GM21717 (cell line): Measurements from ENCODE around the gene IRF5.

ENCODE experiments used
- ATAC-seq: cut with Tn5 transposase; IDR thresholded peaks from one replicate; pipeline ENCODE4 v1.9.1; 2021; ENCODE audit warnings: mild to moderate bottlenecking, moderate library complexity; ENCODE audit not compliant: unreplicated experiment

IRF5 gene, protein sequence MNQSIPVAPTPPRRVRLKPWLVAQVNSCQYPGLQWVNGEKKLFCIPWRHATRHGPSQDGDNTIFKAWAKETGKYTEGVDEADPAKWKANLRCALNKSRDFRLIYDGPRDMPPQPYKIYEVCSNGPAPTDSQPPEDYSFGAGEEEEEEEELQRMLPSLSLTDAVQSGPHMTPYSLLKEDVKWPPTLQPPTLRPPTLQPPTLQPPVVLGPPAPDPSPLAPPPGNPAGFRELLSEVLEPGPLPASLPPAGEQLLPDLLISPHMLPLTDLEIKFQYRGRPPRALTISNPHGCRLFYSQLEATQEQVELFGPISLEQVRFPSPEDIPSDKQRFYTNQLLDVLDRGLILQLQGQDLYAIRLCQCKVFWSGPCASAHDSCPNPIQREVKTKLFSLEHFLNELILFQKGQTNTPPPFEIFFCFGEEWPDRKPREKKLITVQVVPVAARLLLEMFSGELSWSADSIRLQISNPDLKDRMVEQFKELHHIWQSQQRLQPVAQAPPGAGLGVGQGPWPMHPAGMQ

DNA sequence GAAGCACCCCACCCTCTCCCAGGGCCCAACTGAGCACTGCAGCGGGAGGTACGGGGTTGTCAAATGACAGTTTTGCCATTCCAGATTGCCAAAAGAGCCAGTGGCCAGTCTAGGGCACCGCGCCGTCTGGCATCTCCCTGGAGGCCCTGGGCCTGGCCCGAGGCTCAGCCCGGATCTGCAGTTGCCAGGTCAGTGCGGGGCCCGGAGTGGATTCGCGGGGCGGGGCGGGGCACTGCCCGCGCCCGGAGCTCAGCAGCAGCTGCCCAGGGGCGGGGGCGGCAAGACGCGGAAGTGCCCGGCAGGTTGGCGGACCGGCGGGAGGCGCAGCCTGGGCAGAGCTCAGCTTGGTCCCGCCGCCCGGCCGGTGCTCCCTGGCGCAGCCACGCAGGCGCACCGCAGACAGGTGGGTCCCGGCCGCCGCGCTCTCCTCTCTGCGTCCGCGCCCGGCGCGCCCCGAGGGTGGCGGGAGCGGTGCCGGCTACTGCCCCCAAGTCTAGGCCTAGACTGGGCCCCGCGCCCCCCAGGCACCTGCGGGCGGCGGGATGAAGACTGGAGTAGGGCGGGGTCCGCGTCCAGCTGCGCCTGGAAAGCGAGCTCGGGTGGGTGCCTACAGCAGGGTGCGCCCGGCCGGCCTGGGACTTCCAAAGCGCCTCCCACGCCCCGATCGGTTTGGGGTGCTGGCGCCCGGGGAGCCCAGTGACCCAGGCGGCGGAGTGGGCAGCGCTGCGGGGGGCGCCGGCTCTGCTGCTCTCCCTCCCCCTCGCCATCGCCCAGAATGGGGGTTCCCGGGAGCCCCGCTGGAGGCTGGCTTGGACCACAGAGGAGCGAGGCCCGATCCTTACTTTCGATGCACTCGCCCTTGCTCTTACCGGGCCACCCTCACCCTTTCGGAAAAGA, at the start of gene IRF5:
Gene IRF5 (plus strand): TSS at position 281 of the 897 bp plus-strand sequence. CDS start 4,155 bp downstream, outside the sequence.
- no peak for ATAC-seq

DNA sequence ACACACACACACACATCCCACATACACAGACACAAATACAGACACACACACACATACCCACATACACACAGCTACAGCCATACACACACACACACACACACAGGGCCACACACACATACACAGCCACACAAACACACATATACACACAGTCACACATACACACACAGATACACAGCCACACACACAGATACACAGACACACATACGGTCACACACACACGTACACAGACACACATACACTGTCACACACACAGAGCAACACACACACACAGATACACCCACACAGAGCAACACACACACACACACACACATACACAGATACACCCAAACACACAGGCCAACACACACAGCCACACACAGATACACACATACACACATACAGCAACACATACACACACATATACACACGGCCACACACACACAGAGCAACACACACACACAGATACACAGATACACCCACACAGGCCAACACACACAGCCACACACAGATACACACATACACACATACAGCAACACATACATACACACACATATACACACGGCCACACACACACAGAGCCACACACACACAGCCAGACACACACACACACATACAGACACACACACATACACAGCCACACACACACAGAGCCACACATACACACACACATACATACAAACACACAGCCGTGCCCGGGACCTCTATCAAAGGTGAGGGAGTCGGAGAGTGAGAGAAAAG, 49.5 kb upstream of the IRF5 start:
- no peak for ATAC-seq

DNA sequence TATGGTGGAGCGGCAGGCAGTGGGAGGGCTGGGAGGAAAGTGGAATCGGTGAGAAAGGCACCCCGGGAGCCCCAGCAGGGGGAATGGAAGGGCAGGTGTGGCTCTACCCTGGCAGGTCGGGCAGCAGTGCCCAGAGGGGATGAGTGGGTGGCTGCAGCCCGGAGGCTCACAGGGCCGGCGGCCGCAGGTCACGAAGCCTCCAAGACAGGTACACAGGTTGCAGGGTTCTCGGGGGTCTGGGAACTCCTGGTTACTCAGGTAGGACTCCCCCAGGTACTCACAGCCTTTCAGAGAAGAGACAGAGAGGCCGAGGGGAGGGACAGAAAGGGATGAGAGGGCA, 49.0 kb upstream of the IRF5 start:
- ATAC-seq = no peak

DNA sequence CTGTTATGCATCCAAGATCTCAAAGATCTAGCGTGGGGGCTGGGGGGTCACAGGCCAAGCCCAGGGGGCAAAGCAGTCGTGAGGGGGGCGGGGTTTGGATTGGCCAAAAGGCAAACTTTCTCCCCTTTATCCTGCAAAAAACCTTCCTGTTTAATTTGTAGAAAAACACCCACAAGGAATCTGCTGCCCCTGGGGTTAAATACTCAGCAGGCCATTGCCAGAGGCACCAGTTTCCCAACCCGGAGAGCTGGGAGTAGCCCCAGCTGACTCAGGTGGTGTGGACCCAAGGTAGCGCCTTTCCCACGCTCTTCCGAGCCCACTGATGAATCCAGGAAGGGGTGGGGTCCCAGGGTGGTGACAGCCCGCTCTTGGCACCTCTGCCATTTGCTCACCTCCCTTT, 48.6 kb upstream of the IRF5 start:
- ATAC-seq = no peak

DNA sequence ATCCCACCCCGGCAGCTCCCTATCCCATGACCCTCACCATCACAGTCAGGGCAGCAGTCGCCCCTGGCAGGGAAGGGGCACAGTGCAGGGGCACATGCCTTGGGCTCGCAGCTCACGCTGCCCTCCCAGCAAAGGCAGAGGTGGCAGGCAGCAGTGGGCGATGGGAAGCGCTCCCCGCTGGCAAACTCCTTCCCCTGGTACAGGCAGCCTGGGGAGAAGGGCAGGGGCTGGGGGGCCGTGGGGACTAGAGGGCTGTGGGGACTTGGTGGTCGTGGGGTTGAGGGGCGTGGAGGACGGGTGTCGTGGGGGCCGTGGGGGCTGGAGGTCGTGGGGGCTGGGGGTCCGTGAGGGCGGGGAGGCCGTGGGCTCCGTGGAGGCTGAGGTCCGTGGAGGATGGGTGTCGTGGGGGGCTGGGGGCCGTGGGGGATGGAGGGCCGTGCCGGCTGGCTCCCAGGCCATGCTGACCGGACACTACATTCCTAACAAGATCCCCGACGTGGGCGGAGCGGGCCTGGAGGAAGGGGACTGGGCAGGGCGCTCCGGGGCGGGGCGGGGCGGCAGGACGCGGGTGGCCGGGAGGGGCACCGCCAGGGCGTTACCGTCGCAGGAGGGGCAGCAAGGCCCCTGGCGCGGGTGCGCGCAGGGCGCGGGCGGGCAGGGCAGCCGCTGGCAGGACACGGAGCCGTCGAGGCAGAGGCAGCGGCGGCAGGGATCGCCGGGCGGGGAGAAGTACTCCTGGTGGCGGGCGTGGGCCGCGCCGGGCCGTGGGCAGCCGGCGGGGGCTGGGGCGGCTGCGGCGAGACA, 47.2 kb upstream of the IRF5 start:
- ATAC-seq = no peak

DNA sequence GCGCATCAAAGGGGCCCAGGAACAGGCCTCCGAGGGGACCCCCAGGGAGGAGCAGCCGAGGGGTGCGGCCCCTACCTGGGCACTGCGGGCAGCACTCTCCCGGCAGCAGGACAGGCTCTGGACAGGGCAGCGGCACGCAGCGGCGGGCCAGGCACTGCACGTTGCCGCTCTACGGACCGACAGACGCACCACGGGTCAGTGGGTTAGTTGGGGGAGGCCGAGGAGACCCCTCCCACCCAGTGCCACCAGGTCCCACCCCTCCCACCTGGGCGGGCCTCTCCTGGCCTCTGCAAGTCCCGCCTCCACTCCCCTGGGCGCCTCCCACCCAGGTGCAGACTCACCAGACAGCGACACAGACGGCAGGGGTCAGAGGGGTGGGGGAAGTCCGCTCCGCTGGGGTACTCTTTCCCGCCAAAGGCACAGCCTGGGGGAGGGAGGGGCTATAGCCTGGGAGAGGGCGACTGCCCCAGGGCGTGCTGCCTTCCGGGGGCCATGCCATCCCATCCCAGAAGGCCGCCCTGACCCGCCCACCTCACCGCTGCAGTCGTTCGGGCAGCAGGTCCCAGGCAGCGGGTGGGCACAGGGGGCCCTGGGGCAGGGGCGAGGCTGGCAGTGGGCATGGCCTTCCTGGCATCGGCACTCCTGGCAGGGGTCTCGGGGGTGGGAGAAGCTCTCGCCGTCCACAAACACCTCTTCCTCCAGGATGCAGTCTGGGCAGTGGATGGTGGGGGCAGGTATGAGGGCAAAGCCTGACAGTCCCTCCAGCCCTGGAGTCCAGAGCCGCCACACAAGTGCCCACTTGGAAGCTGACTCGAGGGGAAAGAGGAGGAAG, 46.4 kb upstream of the IRF5 start:
- ATAC-seq = no peak

DNA sequence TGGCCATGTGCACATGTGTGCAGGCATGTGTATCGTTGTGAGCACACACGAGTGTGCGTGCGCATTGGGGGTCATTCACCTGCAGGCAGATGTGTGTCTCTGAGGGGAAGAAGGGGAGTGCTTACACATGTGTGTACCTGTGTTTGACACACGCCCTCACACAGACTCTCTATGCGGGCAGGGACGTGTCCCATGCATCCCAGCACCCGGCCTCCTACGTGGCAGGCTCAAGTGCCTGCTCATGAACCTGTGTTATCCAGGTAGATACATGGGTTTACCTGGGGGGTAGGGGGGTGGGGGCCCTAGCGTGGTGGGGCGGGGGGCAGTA, 45.8 kb upstream of the IRF5 start:
- no peak for ATAC-seq

DNA sequence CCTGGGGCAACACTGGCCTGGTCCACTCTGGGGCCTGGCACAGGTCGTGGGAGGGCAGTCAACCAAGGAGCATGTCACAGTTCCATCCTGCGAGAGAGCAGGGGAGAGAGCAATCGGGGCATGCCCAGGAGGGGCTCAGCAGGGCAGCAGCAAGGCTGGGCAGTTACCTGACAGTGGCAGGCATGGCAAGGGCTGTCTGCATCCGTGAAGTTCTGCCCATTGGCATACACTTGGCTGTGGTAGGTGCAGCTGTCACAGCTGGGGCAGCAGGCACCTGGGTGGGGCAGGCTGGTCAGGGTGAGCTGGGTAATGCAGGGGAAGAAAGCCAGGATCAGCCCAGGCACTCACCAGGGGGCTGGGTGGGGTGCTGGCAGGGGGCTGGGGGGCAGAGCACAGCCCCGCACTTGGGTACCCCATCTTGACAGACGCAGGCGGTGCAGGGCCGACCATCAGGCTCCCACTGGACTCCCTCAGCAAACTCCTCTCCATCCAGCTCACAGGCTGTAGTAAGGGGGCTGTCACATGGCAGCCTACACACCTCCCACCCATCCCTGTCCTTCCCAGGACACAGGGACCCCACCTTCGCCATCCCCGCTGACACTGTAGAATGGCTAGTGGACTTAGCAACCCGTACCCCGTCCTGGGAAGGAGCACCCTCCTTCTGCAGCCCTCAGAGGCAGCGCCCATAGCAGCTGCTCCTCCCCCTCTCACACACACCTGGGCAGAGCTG, 45.0 kb upstream of the IRF5 start:
- ATAC-seq = no peak

DNA sequence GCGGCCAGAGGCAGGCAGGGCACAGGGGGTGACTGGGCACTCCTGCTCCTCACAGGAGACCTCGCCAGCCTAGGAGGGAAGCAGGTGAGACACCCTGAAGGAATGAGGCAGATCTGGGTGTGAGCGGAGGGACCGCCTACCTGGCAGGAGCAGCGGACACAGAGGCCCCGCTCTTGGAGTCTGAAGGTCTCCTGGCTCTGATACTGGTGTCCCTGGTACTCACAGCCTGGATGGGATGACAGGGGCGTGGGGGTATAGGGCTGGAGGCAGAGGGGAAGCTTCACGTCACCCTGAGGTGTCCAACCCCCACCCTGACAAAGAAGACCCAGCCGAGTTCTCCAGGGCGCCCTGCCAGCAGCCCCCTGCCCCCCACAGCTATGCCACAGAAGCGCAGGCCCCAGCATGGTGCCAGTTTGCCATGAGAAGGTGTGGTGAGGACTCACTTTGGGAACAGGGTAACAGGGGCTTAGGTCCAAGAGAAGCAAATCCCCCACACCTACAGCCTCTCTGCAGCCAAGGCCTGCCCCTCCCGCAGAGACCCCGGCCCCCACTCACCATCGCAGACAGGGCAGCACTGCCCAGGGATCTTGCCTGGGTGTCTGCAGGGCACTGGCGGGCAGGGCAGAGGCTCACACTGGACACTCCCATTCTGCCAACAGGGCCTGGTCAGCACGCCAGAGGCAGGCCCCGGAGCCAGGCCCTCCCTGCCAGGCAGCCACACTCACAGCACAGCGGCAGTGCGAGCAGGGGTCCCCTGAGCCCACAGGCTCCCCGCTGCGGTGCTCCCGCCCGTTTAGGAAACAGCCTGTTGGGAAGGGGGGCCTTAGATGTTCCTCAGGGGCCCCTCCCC, 44.3 kb upstream of the IRF5 start:
- no peak for ATAC-seq

DNA sequence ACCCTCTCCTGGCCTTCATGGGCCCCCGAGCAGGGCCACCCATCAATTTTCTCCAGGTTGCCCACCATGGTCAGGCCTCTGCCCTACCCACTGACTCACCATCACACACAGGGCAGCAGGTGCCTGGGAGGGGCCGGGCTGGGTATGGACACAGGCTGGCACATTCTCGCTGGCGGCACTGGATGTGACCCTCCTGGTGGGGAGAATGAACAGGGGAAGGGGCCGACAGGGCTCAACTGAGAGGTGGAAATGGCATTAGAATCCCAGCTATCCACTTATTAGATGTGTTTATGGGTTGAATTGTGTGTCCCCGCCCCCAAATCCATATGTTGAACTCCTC, 43.7 kb upstream of the IRF5 start:
- ATAC-seq = no peak

DNA sequence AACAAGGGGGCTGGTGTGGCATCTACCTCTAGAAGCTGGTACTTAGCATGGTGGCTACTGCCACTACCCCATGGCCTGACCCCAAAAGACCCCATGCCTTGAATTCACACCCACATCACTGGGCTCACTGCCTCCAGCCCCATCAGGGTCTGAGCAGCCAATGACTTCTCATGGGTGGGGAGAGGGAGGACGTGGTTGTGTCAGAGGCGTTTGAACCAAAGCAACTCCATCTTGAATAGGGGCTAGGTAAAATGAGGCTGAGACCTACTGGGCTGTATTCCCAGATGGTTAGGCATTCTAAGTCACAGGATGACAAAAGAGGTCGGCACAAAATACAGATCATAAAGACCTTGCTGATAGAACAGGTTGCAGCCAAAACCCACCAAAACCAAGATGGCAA, 42.4 kb upstream of the IRF5 start:
- no peak for ATAC-seq

DNA sequence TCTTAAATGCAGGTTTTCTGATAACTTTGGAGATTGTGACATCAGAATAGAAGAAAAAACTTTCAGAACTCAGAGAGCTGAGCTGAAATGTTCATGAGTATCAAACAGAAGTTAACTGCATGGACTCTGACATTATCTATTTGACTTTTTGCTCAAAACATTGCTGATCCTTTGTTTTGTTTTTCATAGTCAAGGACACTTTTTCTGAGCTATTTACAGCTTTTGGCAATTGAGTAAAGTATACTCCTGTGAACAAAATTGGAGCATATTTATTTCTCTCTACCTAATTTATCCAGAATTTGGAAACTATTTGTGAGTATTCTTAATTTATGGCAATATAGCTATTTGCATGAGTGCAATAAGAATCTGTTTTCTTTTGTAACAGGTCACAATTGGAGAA, 38.3 kb upstream of the IRF5 start:
- ATAC-seq = no peak

DNA sequence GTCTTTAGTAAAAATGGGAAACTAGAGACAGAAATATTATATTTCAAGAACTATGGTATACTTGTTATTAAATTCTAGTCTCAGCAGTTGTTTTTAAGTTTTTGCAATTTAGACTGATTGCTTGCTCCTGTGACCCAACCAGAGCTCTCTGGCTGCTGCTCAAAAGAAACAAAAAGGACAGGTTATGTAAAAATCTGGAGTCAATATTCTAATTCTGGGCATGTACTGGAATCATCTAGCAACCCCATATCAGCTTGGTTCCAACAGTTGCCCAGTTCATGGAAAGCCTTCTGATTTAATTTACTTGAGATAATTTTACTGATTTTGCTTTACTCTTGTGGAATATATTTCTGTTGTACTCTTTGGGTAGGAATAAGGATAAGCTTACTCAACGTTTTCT, 37.5 kb upstream of the IRF5 start:
- ATAC-seq = no peak

DNA sequence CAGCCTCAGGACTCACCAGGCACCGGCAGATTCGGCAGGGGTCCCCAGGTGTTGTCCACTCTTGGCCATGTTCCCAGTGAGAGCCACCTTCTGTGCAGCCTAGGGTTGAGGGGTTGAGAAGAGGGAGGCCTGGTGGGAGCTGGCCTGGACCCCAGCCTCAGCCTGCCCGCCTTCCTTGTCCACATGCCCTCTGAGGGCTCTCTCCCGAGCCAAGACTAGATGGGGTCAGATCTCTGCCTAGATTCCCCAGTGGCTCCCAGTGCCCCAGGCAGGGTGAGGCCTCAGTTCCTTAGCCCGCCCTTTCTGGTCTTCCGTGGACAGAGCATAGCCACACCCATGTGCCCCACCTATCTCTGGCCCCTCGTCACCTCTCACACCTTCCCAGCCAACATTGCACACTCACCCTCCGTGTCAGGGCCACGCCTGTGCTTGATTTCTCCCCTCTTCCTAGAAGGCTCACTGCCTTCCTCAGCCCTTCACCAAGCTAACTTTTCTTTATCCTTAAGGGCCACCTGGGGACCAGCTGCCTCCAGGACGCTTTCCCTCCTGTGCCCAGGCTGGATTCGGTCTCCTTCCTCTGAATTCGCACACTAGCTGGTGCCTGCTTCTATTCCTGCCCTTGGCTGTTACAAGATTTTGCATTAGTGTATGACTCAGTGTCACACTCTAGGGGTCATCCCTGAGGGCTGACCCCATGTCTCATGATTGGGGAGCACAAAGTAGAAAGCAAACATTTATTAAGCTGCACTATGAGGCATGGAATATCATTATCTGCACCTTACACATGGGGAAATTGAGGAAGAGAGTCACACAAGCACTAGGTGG, 34.8 kb upstream of the IRF5 start:
- ATAC-seq = no peak

DNA sequence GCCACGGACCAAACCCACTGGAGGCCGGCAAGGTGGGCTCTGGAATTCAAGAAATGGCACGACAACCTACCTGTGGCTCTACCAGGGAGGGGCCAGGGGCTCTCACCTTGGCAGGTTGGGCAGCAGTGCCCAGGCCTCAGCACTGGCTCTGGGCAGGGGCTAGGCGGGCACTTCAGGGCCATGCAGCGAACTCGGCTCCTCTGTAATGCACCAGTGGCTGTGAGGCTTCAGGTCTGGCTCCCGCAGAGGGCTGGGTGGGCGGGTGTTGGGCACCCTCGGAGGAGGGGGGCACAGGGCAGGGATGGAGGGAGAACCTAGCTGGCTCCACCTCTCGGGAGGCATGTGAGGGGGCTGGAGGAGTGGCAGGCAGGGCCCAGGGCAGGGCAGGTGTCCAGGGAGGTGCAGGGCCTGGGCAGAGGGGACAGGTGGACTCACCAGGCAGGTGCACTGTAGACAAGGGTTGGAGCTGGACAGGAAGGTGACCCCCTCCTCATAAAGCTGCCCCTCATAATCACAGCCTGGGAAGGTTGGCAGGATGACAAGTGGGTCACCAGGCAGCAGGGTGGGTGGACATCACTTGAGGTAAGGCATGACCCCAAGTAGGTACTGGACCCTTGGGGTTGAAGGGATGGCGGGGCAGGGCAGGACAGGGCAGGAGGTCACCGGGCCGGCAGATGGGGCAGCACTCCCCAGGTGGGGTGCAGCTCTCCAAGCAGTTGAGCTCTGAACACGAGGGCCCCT, 33.9 kb upstream of the IRF5 start:
- no peak for ATAC-seq

DNA sequence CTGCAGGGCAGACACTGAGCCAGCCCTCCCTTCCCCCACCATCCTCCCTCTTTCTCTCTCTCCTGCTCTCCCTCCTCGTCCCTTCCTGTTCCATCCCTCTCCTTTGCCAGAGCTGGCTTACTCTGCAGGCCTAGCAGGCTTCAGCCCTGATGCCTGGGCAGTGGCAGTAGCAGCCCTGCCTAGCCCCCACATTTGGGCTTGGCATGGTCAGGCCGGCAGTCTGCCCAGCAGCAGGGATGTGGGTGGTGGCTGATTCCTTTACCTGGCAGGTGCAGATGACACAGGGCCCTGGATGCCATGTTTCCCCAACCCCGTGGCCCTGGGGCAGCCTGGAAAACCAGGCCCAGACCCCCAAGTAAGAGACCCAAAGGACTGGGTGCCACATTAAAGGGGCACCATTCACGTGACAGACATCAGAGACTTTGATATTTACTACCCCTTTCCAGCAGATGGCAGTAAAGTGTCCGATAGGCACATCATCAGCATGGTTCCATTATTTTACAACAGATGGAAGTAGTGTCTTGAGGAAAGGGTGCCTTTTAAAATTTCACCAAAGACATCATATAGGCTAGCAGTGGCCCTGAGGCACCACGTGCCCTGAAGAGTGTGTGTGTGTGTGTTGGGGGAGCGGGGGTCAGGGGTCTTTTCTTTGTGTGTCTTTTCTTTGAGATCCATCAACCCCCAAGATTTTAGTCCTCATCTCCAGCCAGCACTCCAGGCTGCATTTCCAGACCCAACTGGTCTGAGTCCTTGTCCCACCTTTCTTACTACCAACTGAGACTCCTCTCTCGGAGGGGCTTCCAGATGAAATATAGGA, 33.1 kb upstream of the IRF5 start:
- ATAC-seq = no peak
